DMS53 (cell line): ENCODE data around the gene FOXL2NB.
"Not testable (repeated sequence)": the region's sequence is repeated elsewhere in the genome, so short reads cannot be mapped to it uniquely, and the experiment has no call there.

Source experiments
- DNase-seq: peaks from one replicate; lab custom pipeline; 2025; lab: John Stamatoyannopoulos, UW

Gene FOXL2NB

DNA sequence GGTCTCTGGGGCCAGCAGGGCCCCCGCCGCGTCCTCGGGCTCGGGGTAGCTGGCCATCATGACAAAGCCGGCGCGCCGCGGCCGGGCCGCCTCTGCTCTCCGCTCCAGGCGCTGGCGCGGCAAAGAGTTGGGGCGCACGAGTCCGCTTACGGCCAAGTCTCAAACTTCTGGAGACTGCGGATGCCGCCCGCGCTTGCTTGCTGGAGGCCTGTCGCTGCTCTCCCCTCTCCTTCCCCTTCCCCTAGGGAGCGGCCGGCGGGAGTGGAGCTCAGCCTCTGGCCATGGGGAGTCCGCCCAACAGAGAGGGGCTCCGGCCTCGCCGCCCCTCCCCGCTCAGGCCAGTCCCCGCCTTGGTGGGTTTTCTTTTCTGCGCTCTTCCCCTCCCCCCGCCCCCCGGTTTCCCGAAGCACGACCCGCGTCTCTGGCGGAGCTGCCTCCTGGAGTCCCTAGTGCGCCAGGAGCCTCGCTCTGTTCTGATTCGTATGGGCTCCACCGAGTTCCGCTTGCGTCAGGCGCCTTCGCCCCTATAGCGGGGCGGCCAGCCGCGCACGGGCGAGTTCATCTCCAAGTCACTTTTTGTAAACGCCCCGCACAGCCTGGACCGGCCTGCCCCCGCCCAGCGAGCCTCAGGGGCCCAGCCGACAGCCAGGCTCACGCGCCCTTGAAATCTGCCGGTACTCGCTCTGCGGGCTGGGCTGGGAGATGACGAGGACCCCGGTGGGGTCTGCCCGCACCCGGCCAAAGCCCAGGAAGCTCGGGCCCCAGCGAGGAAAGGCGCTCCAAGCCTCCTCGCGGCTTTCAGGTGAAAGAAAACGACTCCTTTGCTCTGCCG, at the start of gene FOXL2NB, which contains the start of gene FOXL2:
Gene FOXL2NB (plus strand): TSS at position 555 of the 832 bp plus-strand sequence. CDS start 148 bp downstream, at position 703.
Gene FOXL2 (minus strand): TSS at position 475 of the 832 bp plus-strand sequence. CDS start 415 bp downstream, at position 60.
- DNase-seq = peak; percentile 52

DNA sequence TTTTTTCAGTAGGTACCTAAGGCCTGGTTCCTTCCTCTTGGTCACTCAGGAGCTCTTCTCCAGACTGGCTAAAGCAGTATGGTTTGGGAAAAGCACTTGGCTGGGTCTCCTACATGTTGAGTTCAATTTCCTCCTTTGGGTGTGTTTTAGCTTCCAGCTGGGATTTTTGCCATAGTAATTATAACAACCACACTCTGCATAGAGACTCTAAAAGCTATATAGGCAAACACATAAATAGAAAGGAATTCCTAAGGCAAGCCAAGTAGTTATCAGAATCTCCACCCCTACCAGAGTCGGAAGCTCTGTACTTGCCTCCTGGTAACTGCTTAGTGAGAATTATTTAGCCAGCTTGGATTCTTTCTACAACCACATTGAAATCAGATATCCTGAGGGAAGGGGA, 48.7 kb upstream of the FOXL2NB start:
- no peak for DNase-seq

DNA sequence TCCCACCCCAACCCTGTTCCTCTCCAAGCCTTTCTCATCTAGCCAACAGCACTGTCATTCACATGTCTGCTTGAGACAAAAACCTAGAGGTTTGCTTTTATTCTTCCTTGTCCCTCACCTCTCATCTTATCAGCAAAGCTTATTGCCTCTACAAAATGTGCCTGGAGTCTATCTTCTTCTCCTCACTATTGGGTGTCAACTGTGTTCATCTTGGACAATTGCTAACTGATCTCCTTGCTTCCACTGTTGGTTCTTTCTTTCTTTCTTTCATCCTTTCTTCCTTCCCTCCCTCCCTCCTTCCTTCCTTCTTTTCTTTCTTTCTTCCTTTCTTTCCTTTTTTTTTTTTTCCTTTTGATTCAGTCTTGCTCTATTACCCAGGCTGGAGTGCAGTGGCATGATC, 48.3 kb upstream of the FOXL2NB start:
- no peak for DNase-seq

DNA sequence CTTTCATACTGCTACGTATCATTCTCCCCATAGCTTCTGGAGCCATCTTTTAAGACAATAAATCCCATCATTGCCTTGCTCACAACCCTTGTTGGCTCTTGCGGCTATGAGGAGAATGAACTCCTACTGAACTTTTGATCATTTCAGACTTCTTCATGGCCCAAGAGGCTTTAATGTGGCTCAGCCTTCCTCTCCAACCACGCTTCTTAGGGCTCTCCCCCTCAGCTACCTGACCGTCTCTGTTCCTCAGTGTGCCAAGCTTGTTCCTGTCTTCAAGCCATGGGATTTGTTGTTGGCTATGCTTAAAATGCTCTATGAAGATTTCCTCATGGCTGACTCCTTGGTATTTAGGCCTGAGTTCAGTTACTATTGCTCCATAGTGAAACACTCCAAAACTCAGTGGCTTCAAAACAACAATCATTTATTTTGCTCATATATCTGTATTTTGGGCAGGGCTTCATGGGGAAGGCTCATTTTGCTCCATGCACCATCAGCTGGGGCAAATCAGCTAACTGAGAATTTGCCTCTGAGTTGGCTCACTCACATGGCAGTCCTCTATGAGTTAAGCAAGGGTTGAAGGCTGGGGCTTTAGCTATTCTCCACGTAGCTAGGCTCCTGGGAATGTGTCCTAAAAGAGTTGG, 47.5 kb upstream of the FOXL2NB start:
- DNase-seq = no peak

DNA sequence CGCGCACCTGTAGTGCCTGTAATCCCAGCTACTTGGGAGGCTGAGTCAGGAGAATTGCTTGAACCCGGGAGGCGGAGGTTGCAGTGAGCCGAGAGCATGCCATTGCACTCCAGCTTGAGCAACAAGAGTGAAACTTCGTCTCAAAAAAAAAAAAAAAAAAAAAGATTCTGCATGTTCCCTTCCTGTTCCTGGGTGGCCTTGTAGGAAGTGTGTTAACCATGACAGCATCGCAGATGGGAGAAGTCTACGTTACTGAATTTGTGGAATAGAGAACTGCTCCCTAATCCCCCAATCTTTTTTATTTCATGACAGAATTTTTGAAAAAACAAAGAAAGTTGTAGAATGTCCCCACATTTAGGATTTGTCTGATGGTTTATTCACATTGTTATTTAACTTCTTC, 45.5 kb upstream of the FOXL2NB start:
- DNase-seq = no peak

DNA sequence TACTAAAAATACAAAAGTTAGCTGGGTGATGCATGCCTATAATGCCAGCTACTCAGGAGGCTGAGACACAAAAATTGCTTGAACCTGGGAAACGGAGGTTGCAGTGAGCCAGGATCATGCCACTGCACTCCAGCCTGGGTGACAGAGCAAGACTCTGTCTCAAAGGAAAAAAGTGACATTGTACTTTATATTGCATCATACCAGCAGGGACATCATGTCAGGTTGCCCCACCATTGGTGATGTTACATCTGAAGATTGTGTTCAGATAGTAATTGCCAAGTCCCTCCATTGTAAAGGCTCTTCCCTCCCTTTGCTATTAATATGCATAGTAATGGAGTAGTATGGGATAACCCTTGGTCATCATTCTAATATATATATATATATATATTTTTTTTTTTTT, 44.8 kb upstream of the FOXL2NB start:
- DNase-seq = no peak

DNA sequence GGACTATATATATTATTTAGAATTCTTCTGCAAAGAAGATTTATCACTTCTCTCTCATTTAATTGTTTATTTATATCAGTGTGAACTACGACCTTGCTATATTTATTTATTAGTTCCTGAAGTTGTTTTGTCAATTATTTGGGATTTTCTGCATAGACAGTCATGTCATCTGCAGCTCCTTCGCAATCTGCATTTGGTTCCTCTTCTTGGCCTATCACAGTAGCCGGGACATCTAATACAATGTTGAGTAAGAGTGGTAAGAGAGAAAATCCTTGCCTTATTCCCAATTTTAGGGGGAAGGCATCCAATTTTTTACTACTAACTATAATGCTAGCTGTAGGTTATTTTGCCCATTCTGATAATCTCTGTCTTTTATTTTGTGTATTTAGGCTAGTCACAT, 39.5 kb upstream of the FOXL2NB start:
- DNase-seq = no peak

DNA sequence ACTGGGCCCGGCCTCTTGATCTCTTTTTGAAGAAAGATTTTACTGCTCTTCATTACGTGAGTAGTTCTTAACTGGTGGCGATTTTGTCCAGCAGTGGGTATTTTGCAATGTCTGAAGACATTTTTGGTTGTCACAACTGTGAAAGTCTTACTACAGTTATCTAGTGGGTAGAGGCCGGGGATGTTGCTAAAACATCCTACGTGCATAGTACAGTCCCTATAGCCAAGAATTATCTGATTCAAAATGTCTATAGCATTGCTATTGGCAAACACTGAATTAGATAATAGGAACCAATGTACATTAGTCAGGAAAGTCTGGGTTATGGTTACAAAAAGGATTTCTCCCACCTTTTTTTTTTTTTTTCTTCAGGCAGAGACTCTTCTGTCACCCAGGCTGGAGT, 38.2 kb upstream of the FOXL2NB start:
- DNase-seq = no peak

DNA sequence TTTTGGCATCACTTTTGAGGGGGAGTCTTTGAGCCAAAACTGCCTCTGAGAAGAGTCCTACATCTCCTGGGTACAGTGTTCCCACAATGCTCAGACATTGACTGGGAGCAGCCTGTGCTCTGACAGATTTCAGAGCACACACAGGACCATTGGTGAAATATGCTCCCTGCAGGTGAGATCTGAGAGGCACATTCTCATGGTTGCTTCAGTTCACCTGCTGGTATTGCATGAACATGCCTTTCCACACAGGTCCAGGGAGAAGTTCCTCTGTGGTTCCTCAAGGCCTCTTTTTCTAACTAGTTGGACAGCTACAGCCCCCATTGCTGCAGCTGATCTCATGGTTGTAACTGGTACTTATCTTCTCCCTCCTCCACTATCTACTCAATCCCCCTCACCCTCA, 37.1 kb upstream of the FOXL2NB start:
- no peak for DNase-seq

DNA sequence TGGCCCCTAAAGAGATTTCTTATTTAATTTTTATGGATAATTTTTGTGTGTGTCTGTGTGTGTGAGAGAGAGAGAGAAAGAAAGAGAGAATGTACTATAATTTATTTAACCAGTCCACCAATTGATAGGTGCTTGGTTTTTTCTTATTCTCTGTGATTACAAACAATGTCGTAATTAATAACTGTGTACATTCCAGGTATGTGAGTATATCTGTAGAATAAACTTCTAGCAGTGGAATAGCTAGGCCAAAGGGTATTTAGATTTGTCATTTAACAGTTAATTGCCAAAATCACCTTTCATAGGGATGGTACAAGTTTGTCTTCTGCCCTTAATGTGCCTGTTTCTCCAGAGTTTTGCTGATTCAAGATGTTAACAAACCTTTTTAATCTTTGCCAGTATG, 35.4 kb upstream of the FOXL2NB start:
- no peak for DNase-seq

DNA sequence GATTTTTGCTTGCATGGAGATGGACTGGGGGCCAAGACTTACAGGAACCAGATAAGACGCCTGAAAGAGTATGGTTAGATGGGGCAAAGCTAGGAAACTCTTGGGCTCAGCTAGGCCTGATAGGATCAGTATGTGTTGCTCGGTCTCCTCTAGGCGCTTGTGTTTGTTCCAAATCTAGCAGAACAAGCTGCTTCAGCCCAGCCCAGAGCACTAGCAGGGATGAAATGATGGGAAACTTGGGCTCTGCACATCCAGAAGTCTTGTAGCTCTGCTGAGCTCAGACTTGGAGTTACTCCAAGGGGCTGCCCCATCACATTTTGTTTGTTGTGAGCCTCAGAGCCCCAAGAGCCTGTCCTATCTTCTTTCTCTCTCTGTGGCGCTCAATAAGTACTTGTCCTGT, 34.8 kb upstream of the FOXL2NB start:
- no peak for DNase-seq

DNA sequence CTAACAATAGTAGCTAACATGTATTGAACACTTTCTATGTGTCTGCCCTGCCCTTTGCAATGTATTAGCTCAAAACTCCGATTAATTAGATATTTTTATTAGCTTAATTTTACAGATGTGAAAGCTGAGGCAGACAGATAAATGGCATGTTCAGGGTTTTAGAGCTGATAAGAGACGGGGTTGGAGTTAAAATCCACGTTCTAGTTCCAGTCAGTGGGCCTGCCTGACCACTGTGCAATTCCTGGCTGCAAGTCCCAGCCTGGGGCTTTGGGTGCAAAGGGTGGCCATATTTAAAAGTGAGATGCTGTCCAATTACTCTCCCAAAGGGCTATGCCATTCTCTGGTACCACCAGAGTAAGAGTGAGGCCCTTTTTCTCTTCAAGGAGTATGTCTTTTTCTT, 33.3 kb upstream of the FOXL2NB start:
- DNase-seq = no peak

DNA sequence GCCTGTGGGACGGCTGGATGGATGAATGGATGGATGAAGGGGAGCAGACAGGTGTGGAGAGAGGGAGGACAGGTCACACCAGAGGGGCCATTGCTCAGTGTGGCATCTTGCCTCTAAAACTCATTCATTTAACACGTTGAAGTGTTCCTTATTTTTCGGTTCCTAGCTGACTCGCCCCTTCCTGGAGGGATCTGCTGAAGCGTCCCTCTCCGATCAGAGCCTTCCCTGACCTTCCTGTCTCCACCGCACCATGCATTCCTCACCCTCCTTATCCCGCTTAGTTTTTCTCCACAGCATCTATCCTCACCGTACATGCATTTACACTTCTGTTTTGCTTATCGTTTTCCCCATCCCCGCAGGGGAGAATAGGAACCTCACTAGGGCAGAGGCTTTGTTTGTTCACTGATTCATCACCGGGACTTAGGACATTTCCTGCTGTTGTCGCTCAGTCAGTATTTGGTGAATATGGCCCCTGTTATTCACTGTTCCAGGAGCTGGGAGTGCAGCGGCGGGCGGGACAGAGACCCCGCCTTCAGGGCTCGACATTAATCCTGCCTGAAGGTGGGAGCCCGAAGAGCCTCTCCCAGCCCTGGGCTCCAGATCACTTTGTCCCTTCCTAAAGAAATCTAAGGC, 32.0 kb upstream of the FOXL2NB start:
- DNase-seq = peak; percentile 85

DNA sequence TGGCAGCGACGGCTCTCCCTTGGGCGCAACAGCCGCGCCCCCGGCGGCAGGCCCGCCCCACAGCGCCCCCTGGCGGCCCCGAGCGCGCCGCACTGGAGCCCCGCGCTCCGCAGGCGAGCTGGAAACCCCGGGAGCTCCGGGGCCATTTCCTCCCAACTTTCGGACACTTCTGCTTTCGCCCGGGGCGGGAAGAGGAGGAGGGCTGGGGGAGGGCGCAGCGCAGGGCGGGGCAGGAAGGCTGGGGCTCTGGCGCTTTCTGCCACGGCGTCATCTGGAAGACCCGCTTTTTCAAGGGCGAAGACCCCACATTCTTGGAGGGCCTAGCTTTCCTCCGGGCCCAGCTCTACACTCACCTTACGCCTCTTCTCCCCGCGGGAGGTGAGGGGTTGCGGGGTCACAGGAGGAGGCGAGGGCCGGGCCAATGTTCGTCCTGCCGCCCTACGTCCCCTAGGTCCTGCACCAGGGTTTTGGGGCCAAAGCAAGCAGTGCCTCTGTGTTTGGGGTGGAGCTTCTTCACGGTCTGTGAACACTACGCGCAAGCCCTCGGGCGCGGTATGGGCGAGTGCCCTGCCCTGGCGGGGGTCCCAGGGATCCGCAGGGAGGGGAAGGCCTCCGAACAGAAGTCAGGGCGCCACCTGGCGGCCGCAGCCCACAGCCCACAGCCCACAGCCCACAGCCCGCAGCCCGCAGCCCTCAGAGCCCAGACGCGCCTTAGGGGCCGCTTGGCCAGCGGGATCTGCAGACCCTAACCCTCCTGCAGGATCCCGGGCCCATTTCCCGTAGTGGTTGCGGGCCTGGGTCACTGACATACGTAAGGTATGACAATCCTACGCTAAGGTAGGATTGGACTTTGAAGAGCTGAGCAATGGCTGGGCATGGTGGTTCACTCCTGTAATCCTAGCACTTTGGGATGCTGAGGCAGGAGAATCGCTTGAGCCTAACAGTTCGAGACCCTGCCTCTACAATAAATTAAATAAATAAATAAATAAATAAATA, 31.2 kb upstream of the FOXL2NB start:
- peak; percentile 89 for DNase-seq

DNA sequence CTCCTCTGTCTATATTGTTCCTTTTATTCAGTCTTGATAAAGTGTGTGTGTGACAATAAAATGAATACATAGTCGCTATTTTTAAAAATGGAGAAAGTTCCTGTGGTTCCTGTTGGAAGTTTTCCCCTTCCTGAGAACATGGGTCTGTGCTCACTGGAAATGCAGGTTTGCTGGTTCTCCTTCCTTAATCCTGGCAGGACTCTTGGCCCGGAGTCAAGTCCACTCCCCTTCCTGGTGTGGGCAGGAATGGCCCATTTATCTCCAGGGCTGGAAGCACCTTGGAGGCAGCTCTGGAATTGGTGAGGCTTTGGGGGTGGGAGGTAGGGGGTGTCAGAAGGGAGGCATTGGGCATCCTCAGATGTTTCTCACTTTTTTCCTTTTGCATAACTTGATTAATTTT, 30.2 kb upstream of the FOXL2NB start:
- DNase-seq = peak; percentile 24

DNA sequence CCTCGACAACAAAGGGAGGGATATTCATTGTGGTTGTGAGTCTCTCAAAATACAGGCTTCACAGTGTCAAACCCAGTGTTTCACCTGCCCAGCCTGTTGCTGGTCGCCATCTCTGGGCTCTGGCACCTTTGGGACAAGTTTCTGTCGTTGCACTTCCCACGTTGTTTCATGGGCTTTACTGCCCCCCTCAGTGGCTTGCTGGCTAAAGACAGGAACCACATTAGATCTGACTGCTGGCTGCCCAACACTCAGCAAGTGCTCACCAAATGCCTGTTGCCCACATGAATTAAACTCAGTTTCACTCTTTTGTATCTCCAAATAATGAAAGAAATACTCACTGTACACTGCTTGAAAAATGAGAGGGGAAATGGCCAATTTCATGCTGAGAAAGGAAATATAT, 27.7 kb upstream of the FOXL2NB start:
- no peak for DNase-seq

DNA sequence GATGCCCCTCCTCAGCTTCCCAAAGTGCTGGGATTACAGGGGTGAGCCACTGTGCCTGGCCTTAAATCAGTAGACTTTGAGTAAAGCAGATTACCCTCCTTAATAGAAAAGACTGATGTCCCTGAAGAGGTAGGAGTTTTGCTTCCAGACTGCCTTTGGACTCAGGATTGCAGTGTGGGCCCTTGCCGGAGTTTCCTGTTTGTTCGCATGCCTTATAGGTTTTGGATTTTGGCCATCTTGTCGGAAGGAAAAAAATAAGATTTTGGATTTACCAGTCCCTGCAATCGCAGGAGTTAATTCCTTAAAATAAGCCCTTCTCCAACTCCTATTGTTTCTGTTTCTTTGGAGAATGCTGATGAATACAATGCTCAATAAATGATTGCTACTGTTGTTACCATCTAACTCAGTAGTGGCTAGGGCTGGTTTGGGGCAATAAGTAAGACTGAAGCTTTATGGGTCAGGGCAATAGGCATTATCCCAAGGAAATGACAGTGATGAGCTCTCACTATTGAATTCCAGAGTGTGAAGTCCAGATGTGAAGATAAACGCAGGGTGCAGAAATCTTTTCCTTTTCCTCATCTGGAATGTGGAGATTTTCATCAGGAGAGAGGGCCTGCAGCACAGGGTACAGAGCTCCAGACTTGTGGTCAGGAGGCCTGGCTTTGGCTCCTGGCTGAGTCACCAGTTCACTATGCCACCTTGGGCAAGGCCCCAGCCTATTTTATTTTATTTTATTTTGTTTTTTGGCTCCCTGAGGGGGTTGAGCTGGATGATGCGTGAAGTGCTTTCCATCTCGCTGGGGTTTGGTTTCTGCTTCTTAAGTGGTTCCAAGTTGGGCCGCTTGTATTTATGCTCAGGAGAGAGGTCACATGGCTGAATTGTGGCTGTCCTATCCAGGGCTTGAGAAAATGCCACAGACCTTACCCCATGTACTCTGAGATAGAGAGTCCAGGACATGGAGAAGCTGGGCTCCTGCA, 25.4 kb upstream of the FOXL2NB start:
- DNase-seq = no peak

DNA sequence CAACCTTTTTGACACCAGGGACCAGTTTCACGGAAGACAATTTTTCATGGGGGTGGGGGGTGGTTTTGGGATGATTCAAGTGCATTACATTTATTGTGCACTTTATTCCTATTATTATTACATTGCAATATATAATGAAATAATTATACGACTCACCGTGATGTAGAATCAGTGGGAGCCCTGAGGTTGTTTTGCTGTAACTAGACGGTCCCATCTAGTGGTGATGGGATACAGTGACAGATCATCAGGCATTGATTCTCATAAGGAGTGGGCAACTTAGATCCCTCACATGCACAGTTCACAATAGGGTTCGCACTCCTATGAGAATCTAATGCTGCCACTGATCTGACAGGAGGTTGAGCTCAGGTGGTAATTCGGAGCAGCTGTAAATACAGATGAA, 24.6 kb upstream of the FOXL2NB start:
- DNase-seq = not testable (repeated sequence)

DNA sequence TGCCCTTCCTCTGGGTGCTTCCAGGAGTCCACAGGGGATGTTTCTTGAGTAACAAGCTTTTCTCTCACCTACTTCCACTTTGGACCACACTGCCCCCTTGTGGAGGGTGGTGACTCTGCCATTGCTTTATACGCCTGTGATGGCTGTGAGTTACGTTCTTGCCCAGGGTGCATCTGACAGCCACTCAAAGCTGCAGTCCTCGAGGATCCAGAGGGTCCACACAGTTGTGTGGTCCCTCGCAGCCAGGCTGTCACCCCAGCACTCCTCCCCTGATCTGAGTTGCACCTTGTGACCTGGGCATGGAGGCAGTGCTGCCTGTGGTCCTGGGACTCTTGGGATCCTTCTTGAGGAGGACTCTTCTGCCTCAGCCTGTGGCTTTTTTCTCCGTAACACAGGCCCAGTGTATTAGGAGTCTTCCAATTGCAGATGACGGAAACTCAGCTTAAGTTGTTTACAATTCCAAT, 23.5 kb upstream of the FOXL2NB start:
- peak; percentile 83 for DNase-seq

DNA sequence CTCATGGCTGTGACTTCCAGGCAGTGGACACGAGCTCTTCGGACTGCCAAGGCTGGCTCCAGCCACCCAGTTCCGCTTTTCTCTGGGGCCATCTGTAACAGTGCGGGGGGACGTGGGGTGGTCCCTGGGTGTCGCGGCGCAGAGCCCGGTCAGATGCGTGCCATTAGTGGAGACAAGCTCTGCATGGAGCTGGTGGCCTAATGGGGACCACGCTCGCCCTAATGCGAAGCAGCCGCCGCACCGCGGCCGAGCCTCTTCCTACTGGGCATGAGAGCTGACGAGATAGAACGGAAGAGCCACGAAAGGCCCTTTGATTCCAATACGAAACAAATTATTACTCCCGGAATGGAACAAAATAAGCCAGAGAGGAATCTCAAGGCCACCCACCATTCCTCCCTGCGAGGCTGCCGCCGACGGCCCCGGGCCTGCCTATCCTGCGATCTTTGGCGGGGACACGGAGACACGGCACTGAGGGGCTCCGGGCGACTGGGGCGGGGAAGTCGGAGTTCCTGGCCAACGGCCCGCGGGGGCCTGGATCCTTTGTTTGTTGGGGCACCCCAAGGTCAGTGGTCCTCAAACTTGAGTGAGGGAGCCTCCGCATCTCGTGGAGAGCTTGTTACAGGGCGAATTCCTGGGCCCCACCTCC, 18.2 kb upstream of the FOXL2NB start:
- no peak for DNase-seq
